ENCODE data around the gene C11orf98.
"Not testable (repeated sequence)": the region's sequence is repeated elsewhere in the genome, so short reads cannot be mapped to it uniquely, and the experiment has no call there.

Gene C11orf98

DNA sequence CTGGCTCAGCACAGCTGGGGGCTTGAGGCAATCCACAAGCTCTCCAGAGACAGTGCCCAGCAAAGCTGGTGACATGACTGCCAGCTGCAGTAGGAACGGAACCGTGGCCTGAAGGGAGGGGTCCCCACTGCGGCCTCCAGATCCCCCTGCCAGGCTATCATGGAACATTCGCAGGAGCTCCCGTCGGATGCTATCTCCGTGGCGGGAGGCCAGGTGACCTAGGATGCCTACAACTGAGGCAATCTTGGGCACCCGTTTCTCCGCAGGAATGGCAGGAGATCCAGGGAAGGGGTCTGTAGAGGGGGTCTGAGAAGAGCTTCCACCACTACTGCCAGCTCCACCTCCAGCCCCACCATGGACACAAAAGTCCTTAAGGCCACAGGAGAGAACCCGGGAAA, 16.0 kb downstream of the C11orf98 start:
- no peak for DNase-seq

DNA sequence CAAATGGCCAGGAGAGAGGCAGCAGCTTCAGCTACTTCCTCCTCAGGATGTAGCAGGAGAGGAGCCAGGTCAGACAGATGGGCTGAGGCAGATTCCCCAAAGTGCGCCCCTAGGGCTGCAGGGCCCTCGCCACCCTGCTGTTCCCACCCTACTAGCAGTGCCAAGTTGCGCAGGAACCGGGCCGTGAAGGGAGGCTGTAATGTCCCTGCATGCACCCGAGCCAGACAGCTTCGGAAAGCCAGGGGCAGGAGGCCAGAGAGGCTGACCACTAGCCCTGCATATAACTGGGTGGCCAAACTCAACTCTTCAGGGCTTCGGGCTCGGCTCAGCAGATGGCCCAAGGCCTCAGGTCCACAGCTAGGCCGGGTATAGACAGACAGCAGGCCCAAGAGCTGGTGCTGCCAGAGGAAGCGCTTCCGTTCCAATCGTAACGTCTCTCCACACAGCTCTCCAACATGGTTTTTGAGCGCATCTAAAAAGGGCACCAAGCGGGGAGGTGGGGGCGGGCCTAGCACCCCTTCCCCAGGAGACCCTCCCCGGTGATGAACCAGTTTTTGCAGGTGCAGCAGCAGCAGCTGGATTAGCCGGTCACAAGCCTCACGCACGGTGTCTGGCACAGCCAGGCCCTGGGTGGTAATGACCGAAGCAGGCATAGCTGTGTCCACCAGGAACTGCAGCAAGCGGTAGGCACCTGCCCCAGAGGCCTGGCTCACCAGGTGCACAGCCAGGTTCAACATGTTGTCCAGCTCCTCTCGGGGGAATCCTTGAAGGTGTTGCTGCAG, 16.6 kb downstream of the C11orf98 start:
- DNase-seq: no peak

DNA sequence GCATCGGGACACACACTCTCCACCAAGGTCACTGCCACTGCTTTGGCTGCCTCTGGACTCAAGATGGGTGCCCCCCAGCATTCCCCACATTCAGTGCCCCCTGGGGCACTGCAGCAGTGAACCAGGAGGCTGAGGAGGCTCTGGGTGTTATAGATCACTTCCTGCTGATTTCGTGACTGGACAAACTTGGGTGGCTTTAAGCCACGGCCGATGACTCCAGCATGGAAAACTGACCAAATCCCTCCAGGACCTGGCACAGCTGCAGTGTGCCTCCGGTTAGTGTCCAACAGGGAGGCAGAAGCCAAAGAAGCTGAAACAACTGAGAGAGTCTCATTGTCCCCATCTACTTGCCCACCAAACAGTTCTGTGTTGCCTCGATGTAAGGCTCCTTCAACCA, 17.4 kb downstream of the C11orf98 start:
- DNase-seq: no peak

DNA sequence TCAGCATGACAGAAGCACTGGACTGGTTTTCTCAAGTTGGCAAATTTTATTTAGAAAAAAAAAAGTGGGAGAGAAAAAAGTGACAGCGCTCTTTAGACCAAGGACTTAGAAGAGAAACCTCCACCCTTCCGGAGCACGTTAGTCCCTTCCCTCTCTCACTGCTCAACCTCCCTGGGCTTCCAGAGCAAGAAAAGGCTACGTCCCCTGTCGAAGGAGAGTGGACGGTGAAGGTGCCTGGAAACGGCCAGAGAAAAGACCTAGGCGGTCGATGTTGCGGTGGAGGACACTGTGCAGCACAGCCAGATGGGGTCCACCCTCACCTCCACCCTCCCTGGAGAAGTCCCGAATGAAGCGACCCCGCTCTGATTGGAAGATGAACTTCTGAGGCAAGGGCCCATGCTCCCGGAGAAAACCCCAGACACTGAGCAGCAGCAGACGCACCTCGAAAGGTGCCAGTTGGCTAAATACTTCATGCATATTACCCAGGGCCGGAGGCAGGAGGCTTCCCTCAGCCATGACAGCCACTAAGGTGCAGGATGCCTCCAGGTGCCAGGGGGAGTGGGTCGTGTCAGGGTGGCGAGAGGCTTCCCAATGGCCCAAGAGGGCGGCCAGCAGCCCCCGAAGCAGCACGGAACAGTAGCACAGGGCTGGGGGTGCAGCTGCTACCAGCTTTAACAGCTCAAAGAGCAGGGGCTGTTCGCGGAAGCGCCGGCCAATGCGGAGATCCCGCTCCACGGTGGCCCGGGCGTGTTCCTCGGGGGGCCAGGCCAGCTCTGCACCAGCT, 18.0 kb downstream of the C11orf98 start:
- no peak for DNase-seq

DNA sequence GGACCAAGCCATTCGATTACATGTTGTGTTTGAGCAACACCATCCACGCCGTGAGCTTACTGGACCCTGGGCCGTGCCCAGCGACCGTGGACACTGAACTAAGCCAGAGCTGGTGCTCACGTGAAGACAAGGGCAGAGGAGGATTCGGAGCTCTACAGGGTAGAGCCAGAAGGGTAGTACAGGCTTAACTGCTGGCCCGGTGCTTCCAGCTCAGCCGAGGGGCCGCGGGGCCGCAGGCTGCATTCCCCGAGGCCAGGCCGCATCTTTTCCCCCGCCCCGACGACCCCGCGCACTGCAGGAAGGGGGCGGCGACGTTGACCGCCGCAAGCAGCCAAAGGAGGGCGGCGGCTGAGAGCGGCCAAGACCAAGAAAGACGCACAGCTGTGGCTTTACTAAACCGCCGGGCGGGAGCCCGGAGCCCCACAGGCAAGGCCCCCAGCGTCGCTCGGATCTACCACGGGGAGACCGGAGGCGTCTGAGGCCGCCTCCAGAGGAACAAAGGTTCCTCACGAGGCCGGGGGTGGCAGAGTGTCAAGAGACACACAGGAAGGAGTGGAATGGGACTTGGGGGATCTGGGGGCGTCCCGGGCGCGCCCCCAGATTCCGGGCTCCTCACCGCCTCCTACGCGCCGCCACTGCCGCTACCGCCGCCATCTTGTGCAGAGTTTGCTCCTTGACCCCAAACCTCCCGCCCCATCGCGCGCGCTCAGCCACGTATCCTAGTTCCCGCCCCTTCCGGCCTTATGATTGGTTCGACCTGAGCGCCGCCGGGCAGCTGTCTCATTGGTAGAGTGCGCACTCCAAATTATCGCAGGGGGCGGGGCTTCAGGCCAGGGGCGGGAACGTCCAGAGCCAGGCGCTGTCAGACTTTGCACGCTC, 18.8 kb downstream of the C11orf98 start, which contains the start of gene GANAB:
TSS of gene GANAB (minus strand) at position 668 of the 879 bp plus-strand sequence. CDS start at position 654, 14 bp downstream.
- peak; percentile 96 for DNase-seq

DNA sequence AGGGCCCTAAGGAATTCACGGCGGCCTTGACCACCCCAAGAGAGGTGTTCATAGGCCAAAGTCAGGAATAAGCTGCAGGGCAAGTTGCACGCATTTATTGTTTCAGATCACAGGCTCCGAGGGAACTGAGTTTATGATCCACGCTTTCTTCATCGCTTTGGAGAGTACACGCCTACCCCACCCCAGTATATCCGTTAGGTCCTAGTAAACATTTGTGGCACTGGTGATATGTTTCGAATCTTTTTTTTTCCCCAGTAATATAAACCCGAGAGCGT, 19.4 kb downstream of the C11orf98 start:
- DNase-seq: no peak

DNA sequence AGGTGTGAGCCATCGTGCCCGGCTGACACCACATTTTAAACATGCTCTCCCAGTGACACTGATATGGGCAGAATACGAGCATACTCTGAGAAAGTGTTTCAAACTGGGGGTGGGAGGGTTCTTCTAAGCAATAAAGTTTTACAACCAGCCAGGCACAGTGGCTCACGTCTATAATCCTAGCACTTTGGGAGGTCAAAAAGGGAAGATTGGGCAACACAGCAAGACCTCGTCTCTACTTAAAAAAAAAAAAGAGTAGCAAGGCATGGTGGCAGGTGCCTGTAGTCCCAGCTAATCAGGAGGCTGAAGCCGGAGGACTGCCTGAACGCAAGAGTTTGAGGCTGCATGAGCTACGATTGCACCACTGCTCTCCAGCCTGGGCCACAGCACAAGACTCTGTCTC, 20.8 kb downstream of the C11orf98 start:
- no peak for DNase-seq

DNA sequence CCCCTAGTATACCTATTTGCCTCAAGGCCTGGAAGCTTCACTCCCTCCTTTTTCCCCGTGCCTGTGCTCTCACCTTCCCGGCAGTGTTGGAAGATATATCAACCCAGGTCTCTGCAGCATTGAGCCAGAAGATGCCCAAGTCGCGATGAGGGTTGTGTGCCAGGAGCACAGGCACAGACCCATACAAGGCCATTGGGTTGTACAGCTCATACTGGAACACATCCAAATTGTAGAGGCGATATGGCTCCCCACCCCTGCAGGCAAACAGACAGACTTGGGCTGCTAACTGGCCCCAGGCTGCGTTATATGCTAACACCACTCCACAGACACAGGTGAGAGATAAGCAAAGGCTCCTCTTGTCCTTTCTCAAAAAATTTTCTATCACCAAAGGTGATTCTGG, 32.5 kb downstream of the C11orf98 start:
- no peak for DNase-seq

DNA sequence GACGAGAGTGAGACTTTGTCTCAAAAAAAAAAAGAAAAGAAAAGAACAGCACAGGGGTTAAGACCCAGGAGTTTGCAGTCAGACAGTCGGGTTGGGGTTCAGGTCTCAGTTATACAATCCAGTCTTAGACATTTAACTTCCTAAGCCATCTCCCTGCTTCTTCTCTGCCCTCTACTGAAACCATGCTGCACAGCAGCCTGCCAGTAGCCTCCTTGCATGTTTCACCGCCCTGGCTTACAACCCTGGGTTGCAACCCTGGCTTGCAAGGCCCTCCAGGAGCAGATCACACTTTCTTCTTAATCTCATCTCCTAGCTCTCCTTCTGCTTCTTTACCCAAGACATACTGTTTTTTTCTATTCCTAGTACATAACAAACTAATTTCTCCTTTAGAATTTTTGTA, 37.3 kb downstream of the C11orf98 start:
- DNase-seq: no peak

DNA sequence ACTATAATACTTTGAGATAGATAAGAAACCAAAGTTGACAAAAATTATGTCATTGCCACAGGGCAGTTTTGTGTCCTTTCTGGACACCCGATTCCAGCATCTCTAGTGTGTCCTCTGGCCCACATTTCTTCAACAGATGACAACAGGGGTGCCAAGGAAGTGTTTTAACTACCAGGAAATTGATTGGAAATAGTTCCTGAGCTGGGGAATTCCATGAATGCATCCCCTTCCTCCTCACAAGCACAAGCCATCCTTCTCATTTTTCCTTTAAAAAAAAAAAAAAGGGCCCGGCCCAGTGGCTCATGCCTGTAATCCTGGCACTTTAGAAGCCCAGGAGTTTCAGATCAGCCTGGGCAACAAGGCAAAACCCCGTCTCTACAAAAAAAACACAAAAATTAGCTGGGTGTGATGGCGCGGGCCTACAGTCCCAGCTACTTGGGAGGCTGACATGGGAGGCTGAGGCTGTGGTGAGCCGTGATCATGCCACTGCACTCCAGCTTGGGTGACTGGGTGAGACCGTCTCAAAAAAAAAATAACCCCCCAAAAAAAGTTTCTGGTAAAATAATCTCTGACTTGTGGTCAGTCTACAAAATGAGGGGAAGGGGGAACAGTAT, 42.4 kb downstream of the C11orf98 start:
- DNase-seq: no peak

DNA sequence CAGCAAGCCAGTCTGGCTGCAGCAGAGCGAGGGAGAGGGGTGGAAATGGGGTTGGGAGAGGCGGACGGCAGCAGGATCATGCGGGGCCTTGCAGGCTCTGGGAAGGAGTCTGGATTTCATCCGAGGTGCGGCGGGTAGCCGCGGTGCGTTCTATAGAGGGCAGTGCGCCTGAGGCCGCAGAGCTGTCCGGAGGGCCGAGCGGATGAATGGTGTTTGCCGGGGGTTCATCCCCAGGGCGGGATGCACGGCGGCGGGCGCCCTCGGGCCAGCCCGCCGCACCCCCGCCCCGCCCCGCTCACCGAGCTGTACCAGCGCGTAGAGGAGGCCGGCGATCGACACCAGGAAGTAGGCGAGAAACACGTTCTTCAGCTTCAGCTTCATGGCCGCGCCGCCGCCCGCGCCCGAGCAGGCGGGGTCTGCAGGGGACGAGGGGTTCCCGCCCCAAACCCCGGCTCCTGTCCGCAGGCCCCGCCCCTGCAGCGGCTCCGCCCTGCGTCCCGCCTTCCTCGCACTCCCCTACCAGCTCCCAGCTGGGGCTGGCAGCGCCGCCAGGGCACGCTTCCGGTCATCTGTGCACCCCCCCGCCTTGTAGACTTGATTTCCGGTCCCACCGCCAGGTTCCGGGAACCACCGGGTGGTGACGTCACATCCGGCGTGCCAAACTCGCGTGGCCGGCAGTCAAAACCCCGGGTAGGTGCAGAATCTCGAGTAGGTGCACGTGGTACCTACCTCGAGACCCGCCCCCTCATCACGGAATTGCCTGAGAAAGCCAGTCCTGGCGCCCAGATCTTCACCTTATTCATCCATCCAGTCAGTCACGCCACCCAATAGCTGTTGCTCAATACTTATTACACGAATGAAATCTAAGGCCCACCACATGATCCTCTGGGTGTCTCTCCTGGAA, 43.2 kb downstream of the C11orf98 start, which contains the start of gene B3GAT3:
TSS of gene B3GAT3 (minus strand) at position 420 of the 904 bp plus-strand sequence. CDS start at position 381, 39 bp downstream.
- peak; percentile 95 for DNase-seq

DNA sequence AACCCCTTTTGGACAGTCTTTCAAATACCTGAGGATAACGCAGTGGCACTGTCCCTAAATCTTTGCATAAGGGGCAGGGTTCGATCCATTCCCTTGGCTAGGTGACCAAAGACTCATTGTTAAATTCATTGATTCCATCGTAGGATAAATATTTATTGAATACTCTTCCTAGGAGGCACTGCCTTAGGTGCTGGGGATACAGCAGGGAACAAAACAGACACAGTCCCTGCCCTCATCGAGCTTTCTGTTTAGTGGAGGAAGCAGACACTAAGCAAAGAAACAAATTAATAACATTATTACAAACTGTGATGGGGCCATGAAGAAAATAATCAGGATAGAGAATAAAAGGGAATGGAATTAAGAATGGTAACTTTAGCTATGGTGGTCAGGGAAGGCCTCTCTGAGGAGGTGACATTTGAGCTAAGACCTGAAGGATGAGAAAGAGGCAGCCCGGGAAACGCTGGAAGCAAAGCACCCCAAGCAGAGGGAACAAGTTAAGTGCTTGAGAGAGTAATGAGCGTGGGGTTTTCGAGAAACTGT, 43.9 kb downstream of the C11orf98 start:
- DNase-seq: no peak

DNA sequence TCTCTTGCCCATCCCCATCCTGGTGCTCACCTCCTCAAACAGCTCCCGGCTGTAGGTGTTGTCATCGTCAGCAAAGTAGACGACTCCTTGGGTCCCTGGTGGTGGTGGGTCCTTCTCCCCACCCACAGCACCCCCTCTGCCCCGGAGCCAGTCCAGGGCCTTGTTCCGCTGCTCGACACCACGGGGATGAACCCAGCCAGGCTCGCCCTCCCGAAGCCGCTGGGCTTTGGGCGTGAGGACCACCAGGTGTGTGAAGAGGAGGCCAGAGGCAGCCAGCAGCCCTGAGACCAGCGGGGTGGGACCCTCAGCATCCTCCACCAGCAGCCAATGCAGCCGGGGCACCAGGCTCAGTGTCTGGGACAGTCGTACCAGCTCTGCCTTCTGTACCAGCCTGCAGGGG, 48.1 kb downstream of the C11orf98 start:
- DNase-seq: not testable (repeated sequence)

DNA sequence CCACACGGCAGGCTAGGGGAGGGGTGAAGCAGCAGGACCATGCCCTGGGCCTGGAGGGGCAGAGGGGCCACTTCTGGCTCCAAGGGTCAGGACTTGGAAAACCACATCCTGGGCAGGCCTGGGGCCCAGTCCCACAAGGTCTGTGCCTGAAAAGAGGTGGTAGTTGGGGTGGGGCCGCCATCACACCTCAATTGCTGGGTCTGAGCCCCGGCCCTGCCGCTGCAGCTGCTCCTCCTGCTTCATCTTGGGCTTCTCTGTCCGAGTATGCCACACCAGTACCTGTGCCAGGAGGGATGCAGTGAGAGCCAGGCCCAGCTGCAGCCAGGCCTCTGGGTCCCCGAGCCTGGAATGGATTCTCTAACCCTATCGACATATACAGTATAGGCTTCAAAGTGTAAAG, 49.5 kb downstream of the C11orf98 start:
- DNase-seq: no peak

DNA sequence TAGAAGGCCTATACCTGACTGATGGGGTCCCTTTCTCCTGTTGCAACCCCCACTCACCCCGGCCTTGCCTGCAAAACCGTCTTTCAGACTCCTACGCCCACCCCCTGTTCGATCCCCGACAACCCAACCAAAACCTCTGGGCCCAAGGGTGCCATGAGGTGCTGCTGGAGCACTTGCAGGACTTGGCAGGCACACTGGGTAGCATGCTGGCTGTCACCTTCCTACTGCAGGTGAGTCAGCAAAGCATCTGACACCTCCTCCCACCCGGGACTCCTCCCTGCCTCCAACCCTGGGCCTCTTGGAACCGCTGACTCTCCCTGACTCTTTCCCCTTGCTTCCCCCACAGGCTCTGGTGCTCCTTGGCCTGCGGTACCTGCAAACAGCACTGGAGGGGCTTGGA, 50.7 kb downstream of the C11orf98 start:
- DNase-seq: peak; percentile 30

DNA sequence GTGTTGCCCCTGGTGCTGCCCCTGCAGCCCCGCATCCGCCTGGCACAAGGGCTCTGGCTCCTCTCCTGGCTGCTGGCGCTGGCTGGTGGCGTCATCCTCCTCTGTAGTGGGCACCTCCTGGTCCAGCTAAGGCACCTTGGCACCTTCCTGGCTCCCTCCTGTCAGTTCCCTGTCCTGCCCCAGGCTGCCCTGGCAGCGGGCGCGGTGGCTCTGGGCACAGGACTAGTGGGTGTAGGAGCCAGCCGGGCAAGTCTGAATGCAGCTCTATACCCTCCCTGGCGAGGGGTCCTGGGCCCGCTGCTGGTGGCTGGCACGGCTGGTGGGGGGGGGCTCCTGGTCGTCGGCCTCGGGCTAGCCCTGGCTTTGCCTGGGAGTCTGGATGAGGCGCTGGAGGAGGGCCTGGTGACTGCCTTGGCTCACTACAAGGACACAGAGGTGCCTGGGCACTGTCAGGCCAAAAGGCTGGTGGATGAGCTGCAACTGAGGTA, 51.7 kb downstream of the C11orf98 start:
- no peak for DNase-seq
